GM23248 (cell line): ENCODE measurements around the gene RAB35.

Experiments used
- EZH2 ChIP-seq: fragments of 200-600 bp; sonication (generic); IDR thresholded peaks from 2 replicates; pipeline ENCODE4 v1.6.1; 2018; ENCODE audit warnings: antibody characterized with exemption, mild to moderate bottlenecking; ENCODE audit not compliant: insufficient read depth, poor library complexity, severe bottlenecking
- EZH2phosphoT487 ChIP-seq: fragments of 200-600 bp; sonication (generic); IDR thresholded peaks from 2 replicates; pipeline ENCODE4 v1.6.1; 2018; ENCODE audit warnings: antibody characterized with exemption, moderate library complexity, mild to moderate bottlenecking, low read depth; ENCODE audit not compliant: insufficient read depth

- no peak for TF ChIP-seq EZH2
- no peak for TF ChIP-seq EZH2phosphoT487
These were observed 14.1 kb downstream of the RAB35 start for GRCh38 chr12:120102189-120103043.
